Stimulated activated CD8-positive, alpha-beta memory T cell treated with anti-CD3 and anti-CD28 coated beads, Interleukin-12 subunit alpha, Interleukin-12 subunit beta, amount 100 ng/mL, for 1 hour (primary cell): ENCODE data around the gene MYH9.
A peak's percentile ranks its signal among the peaks of the same experiment; 100 is the strongest.

Experiments used
- DNase-seq: peaks from one replicate; pipeline ENCODE4 v3.0.0-alpha.2; 2020; ENCODE audit warnings: low read depth

The MYH9 gene

DNA sequence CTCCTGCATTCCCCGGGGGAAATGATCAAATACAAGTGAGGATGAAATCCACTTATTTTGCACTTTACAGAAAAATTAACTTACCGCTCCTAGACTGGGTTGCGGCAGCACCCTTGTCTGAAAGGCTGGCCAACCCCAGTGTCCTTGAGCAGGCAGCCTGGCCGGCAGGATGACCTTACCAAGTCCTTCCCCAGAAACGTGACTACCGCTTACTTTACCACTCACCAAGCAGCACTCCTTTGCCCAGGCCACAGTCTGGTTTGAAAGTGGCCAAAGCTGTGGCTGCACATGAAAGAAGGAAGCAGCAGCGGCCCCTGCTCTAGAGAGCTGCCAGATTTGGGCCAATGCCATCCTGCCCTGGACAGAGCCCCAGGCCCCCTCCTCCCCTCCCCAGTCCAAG is 20.3 kb downstream of the MYH9 start:
- DNase-seq: no peak

DNA sequence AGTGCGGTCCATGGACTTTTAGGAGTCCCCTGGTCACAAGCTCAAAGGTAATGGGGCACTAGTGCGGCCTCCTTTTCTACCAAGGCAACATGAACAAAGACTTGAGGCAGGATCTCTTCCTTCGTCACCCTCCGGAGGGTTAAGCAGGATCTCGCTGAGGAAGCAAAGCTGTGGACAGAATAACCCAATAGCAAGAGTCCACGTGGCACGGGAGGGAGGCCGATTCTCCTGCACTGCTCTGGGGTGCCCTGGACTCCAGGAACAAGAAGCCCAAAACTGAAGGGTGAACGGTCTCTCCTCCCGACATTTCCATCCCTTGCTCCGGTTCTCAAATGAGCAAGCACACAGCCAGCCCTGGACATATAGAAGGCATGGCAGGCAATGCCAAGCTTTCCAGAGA is 20.7 kb downstream of the MYH9 start:
- no peak for DNase-seq

DNA sequence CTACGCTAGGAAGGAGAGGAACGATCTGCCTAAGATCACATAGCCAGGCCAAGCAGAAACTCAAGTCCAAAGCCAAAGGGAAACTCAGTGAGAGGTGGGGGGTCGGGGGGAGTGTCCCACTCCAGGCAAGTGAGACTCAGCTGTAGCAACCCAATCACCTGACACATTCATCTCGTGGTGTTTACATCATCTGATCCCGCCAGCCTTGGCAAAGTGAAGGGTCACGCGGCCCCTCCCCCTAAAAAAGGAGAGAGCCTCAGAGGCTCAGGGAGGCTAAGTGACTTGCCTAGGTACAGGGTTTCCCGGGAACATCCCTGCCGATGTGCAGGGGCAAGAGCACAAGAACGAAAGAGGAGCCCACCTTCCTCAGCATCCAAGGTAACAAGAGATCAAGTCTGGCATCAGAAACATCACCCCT is 21.5 kb downstream of the MYH9 start:
- DNase-seq: no peak

- peak; percentile 77 for DNase-seq
Observed at GRCh38 chr22:36365020-36365411, 22.8 kb downstream of the MYH9 start.

DNA sequence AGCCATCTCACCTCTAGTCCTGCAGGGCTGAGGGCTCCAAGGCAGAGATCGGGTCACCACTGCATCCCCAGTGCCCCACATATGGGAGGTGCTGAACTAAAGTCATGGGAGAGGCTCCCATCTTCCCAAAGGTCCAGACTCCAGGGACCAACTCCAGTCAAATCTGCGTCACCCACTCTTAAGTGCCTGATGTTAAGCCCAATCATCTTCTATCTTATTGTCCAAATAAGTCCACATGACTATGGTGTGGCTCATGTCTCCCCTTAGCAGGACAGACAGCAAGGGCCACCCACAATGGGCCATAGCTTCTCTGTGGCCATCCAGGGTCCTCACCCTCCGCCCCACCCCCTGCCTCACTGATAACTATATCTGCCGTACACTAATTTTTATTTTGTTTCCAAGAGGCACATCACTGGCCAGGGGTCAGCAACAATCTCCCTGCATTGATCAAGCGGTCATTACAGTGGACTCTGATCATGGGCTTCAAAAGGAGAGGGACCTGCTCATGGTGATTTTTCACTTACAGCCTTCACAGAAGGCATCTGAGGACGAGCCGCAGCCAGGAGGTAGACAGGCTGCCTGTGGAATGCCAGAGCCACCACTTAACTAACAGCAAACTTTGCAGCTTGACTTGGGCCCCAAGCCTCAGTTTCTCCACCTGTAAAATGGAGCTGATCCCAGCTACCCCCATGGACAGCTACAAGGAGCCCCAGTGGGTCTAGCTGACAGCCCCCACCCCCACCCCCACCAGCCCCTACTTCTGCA is 23.3 kb downstream of the MYH9 start:
- DNase-seq: no peak

DNA sequence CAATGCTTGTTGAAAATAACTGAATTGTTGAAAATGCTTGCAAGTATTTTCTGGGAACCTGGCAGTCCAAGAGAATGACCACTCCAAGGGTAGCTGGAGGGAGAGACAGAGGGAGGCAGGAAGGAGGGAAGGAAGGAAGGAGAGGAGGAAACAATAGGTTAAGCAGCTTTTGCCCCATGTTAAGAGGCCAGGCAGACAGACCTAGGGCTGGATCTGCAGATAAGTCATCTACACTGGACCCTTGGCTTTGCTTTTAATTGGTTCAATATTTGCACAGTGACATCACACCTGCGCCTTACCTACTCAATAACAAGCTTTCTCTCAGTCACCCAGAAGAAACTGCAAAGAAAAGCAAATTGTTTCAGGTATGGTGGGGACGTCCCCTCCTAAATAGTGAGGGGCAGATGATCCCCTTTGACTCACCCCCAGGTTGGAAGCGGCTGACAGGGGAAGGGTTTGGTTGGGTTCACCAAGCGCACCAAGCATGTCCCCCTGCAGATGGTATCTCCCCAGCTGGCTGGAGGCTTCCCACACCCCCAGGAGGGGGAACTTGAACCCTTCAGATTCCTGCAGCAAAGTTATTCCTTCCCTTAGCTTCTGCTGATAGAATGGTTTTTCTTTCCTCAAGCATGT is 24.3 kb downstream of the MYH9 start:
- no peak for DNase-seq

GRCh38 chr22:36362932-36363331 is 24.8 kb downstream of the MYH9 start:
- no peak for DNase-seq

- DNase-seq: no peak
Observed at GRCh38 chr22:36362075-36362474, 25.7 kb downstream of the MYH9 start.

GRCh38 chr22:36360871-36361383 is 26.8 kb downstream of the MYH9 start:
- DNase-seq: no peak

- no peak for DNase-seq
Observed at GRCh38 chr22:36360011-36360410, 27.8 kb downstream of the MYH9 start.

DNA sequence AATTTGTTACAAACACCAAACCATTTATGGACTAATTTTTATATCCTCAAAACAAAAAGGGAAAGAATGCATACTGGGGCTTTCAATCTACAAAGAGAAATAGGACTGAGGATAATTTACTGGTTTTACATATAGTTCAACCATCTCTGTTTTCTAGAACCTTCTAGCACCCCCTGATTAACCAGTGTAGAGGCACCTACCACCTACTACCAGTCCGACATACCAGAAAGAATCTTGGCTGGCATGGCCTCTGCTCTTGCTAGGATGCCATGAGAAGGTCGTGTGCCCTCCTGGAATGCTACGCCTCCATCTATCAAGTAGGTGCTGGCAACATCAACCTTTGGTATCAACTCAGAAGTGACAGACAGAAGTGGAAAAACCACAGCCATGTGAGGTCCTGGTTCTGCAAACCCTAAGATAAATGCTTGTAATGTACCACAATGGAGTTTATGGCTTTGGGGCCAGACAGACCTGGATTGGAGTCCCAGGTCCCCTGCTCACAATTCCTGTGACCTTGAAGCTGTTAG is 28.2 kb downstream of the MYH9 start:
- DNase-seq: no peak

- DNase-seq: no peak
Observed at GRCh38 chr22:36358533-36359469, 29.0 kb downstream of the MYH9 start.

- no peak for DNase-seq
Observed at GRCh38 chr22:36356708-36357624, 30.8 kb downstream of the MYH9 start.

- no peak for DNase-seq
Observed at GRCh38 chr22:36355894-36356293, 31.9 kb downstream of the MYH9 start.

DNA sequence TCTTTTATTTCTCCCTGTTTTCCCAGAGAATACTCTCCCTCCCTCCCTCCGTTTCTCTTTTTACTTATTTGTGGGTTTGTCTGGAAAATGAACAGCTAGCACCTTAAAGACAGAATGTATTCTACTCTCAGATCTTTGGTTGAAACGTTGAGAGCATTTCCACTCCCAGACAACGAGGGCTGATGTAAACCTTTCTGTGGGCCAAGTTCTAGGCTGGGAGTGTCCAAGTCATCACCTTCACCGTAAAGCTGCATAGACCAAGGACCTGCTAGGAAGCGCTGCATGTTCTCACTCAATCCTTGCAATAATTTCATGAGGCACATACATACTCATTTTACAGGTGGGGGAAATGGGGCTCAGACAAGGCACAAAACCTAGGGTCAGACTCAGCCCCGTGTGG is 32.4 kb downstream of the MYH9 start:
- DNase-seq: no peak

DNA sequence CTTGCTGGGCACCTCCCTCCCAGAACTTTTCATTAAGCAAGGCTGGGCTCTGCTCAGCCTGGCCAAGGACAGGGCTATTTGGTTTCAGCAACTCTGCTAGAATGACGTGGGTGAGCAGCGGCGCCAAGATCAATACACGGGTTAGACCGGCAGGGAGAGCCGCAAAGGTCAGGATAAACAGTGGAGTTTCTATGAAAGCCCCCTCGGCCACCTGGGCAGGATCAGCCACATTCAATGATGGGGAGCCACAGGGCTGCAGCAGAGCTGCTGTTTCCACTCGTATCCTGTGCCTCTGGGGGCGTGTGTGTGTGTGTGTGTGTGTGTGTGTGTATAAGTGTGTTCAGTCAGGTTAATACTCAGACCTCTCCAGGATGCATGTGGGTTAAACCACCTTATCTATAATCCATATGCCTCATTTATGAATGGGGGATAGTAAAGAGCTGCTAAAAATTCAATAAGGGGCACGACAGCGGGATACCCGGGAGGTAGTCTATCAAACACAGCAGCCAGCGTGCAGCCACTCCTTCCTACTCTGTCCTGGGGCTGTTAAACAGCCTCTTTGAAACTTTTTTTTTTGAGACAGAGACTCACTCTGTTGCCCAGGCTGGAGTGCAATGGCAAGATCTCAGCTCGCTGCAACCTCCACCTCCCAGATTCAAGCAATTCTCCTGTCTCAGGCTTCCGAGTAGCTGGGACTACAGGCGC is 34.8 kb downstream of the MYH9 start:
- no peak for DNase-seq

- DNase-seq: no peak
Observed at GRCh38 chr22:36351921-36352802, 35.6 kb downstream of the MYH9 start.

DNA sequence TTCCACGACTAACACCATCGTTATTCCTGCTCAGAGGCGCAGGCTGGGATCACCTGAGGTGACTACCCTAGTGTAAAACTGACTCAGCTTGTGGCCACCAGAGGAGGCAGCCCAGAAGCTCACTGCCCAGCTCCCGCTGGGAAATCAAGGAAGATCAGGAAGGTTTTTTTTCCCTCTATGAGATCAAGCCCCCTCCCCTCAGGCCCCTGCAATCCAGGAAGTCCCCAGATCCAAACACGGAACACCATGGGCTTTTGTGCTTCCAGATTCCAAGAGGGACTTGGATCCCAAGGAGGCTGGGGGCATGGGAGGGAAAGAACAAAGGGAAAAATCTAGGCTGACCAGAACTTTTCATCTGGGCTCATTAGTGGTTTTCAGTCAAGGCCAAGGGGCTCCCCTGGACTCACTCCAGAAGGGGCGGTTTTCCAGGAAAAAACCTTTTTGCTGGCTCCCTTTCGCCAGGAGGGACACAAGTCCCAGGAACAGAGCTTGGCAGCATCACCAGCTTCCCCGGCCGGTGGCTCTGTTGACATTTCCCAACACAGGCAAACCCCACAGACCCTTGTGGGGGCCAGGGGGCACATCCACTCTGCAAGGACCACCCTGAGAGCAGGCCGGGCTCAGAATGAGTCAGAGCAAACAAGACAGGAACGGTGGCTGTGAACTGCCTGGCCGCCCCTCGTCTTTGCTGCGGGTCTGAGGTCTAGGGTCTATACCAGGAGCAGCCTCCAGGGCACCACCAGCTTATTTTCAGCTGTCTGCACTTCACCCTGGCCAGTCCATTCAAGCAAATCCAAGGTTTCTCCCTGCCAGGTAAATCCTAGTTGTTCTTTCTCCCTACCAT is 36.8 kb downstream of the MYH9 start:
- no peak for DNase-seq

DNA sequence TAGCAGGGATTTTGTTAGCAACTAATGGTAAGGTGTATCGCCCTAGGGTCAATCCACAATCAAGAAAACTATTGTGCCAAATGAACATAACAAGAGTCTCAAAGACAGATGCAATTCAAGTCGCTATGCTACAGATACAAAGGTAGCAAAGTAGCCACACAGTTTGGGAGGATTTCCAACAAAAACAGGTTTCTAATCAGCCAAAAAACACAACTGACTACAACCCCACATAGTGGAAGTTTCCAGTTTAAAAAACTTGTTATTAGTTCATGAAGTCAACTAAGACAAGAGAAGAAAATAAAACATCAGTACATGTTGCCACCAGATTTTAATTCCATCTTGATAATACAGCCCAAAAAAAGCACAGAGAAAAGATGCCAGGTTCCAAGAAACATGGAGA is 38.0 kb downstream of the MYH9 start:
- DNase-seq: no peak
